Neuronal stem cell (in vitro differentiated cells): ENCODE measurements around the gene NFASC.

Experiments used
- DNase-seq: peaks from one replicate; pipeline ENCODE4 v3.0.0-alpha.2; 2013; ENCODE audit warnings: low spot score
- H2AFZ ChIP-seq: one replicate; pipeline ENCODE4 v1.6.1; 2013; ENCODE audit warnings: mild to moderate bottlenecking, low read length, inconsistent platforms
- H2AK5ac ChIP-seq: 2 replicates; pipeline ENCODE4 v1.6.1; 2013; ENCODE audit warnings: low read depth, mild to moderate bottlenecking, inconsistent platforms, low read length, moderate library complexity, mixed read lengths
- H2BK120ac ChIP-seq: 2 replicates; pipeline ENCODE4 v1.6.1; 2013; ENCODE audit warnings: low read depth, mild to moderate bottlenecking, inconsistent platforms, low read length, moderate library complexity, mixed read lengths
- H2BK12ac ChIP-seq: one replicate; pipeline ENCODE4 v1.6.1; 2013; ENCODE audit warnings: low read length, inconsistent platforms
- H2BK15ac ChIP-seq: 2 replicates; pipeline ENCODE4 v1.6.1; 2013; ENCODE audit warnings: mild to moderate bottlenecking, low read length, inconsistent platforms, mixed read lengths
- H2BK5ac ChIP-seq: one replicate; pipeline ENCODE4 v1.6.1; 2013; ENCODE audit warnings: inconsistent platforms, mild to moderate bottlenecking, low read length, moderate library complexity
- H3K14ac ChIP-seq: one replicate; pipeline ENCODE4 v1.6.1; 2013; ENCODE audit warnings: low read length, inconsistent platforms
- H3K18ac ChIP-seq: 2 replicates; pipeline ENCODE4 v1.6.1; 2013; ENCODE audit warnings: low read length, inconsistent platforms
- H3K23ac ChIP-seq: 2 replicates; pipeline ENCODE4 v1.6.1; 2013; ENCODE audit warnings: low read depth, mild to moderate bottlenecking, mixed read lengths, low read length, inconsistent platforms; ENCODE audit not compliant: poor library complexity
- H3K27ac ChIP-seq: replicated peaks from 3 replicates; pipeline ENCODE4 v1.5.1; 2013; ENCODE audit warnings: low read length, inconsistent platforms
- H3K27me3 ChIP-seq, 3 experiments: 2 replicates each; pipeline ENCODE4 v1.6.1; 2013; ENCODE audit warnings: low read length in 3 of 3, mild to moderate bottlenecking in 2 of 3, inconsistent platforms in 1 of 3, low read depth in 1 of 3, mixed read lengths in 1 of 3, moderate library complexity in 1 of 3; ENCODE audit not compliant: control insufficient read depth in 3 of 3, insufficient read depth in 3 of 3
- H3K36me3 ChIP-seq, 2 donors: replicated peaks in 1 of 2; 2 replicates each; pipeline ENCODE4 v1.6.1; 2013; ENCODE audit warnings: low read length in 2 of 2; ENCODE audit not compliant: control insufficient read depth in 2 of 2, insufficient read depth in 2 of 2
- H3K4ac ChIP-seq: 2 replicates; pipeline ENCODE4 v1.6.1; 2013; ENCODE audit warnings: inconsistent platforms, mild to moderate bottlenecking, low read length, moderate library complexity
- H3K4me1 ChIP-seq, 2 donors: 1 replicate in 1 of 2; 2 replicates in 1 of 2; pipeline ENCODE4 v1.6.1; 2013; ENCODE audit warnings: low read length in 2 of 2, low read depth in 1 of 2; ENCODE audit not compliant: control insufficient read depth in 2 of 2, insufficient read depth in 1 of 2
- H3K4me2 ChIP-seq: one replicate; pipeline ENCODE4 v1.6.1; 2013; ENCODE audit warnings: mild to moderate bottlenecking, low read length, inconsistent platforms; ENCODE audit not compliant: insufficient read depth, poor library complexity, severe bottlenecking
- H3K4me3 ChIP-seq, 2 donors: 2 replicates each; pipeline ENCODE4 v1.5.1; 2013; ENCODE audit warnings: low read length in 2 of 2, mild to moderate bottlenecking in 2 of 2, inconsistent platforms in 1 of 2, moderate library complexity in 1 of 2
- H3K79me1 ChIP-seq: one replicate; pipeline ENCODE4 v1.6.1; 2013; ENCODE audit warnings: low read depth, mild to moderate bottlenecking, inconsistent platforms, low read length, moderate library complexity
- H3K9ac ChIP-seq: one replicate; pipeline ENCODE4 v1.6.1; 2013; ENCODE audit warnings: mild to moderate bottlenecking, low read depth, low read length, inconsistent platforms; ENCODE audit not compliant: poor library complexity
- H3K9me3 ChIP-seq, 2 donors: replicated peaks in 1 of 2; 2 replicates each; pipeline versions ENCODE3 to v1.6.1; 2013; ENCODE audit warnings: low read length in 2 of 2, mild to moderate bottlenecking in 2 of 2, inconsistent platforms in 1 of 2, low read depth in 1 of 2, mixed read lengths in 1 of 2, moderate library complexity in 1 of 2; ENCODE audit not compliant: control insufficient read depth in 2 of 2, insufficient read depth in 1 of 2
- H4K8ac ChIP-seq: one replicate; pipeline ENCODE4 v1.6.1; 2013; ENCODE audit warnings: low read depth, mild to moderate bottlenecking, inconsistent platforms, low read length, moderate library complexity
- H4K91ac ChIP-seq: one replicate; pipeline ENCODE4 v1.6.1; 2013; ENCODE audit warnings: low read length, low read depth, mild to moderate bottlenecking, inconsistent platforms; ENCODE audit not compliant: poor library complexity
- WGBS, 2 donors: extraction: QIAGEN DNeasy Blood & Tissue Kit; methylation state at CpG; one replicate each; pipeline ENCODE4 v1.1.7; 2013; ENCODE audit warnings: missing lambda C conversion rate in 2 of 2, mixed read lengths in 1 of 2; ENCODE audit not compliant: insufficient read length in 2 of 2, insufficient replicate concordance in 1 of 2; ENCODE audit errors: extremely low coverage in 2 of 2; 5-methylcytosine and 5-hydroxymethylcytosine counted together

NFASC gene

DNA sequence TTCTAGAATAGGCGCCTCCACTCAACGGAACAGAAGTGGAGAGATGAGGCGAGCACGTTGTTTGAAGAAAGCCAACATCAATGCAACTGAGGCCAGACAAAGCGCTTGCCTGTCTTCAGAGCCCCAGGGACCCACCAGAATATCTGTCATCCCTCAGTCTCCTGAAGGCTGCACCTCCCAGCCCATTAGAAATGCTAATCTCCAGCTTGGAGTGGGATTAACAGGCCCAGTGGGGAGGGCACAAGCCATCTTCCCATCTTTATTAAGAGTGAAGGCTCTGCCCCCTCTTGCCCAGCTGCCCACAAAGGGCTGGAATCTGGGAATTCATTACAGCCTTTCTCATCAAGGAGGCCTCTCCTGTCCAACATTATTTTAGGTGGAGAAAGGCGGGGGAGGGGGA lies 155.5 kb downstream of the NFASC start:
- no peak overlapping the region for H2AK5ac ChIP-seq
- H3K14ac ChIP-seq = no peak overlapping the region
- H2AFZ ChIP-seq = no peak overlapping the region
- H3K9me3 ChIP-seq = peaks cover 0 to 2% of the 10 kb centered on the region in 2 donors
- DNase-seq = no peak
- no peak overlapping the region for H2BK5ac ChIP-seq
- H3K4me1 ChIP-seq = peaks cover 5 to 32% of the 10 kb centered on the region in 2 donors
- WGBS, 2 donors = no CpG with 5 or more reads among the region's 6 CpGs
- H2BK15ac ChIP-seq = no peak overlapping the region
- no peak overlapping the region for H2BK120ac ChIP-seq
- no peak overlapping the region for H3K23ac ChIP-seq
- no peak overlapping the region for H3K4me2 ChIP-seq
- no peak overlapping the region for H4K91ac ChIP-seq
- no peak overlapping the region for H3K4me3 ChIP-seq
- no peak overlapping the region for H3K4ac ChIP-seq
- H3K27ac ChIP-seq = no peak overlapping the region
- H2BK12ac ChIP-seq = no peak overlapping the region
- peaks cover 0 to 76% (median 0%) of the 10 kb centered on the region in 3 experiments for H3K27me3 ChIP-seq
- no peaks in the 10 kb centered on the region for H3K36me3 ChIP-seq
- no peak overlapping the region for H4K8ac ChIP-seq
- peaks cover 2% of the 10 kb centered on the region for H3K79me1 ChIP-seq
- no peak overlapping the region for H3K9ac ChIP-seq
- no peak overlapping the region for H3K18ac ChIP-seq

DNA sequence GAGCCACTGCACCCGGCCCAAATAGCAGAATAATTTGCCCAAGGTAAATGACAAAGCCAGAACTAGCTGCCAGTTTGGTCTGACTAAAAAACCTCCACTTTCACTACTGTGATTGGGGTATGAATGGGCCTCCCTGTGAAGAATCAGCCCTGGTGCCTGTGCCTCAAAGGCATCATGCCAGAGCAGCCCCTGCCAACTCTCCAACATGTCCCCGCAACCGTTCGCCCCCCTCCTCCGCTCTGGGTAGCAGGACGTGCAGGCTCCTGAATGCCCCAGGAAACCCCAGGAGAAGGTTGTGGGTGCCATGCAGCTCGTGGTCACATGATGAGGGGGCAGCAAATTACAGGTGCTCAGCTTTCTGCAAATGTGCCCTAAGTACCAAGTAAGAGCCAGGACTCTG lies 157.7 kb downstream of the NFASC start:
- no peak overlapping the region for H3K27ac ChIP-seq
- peak overlapping the region; percentile 72 for H2BK15ac ChIP-seq
- H3K9ac ChIP-seq = no peak overlapping the region
- peak overlapping the region; percentile 61 for H2BK12ac ChIP-seq
- no peak overlapping the region for H3K4me2 ChIP-seq
- H2AFZ ChIP-seq = no peak overlapping the region
- no peak overlapping the region for H3K23ac ChIP-seq
- WGBS, 2 donors = no CpG with 5 or more reads among the region's 7 CpGs
- peak overlapping the region; percentile 61 for H3K18ac ChIP-seq
- peaks cover 2% of the 10 kb centered on the region for H3K79me1 ChIP-seq
- no peak overlapping the region for H4K8ac ChIP-seq
- no peak overlapping the region for H2BK120ac ChIP-seq
- no peak overlapping the region for H3K4ac ChIP-seq
- no peak overlapping the region for H2AK5ac ChIP-seq
- H3K4me1 ChIP-seq = peaks cover 6 to 34% of the 10 kb centered on the region in 2 donors
- DNase-seq = no peak
- H3K36me3 ChIP-seq = no peaks in the 10 kb centered on the region
- H3K14ac ChIP-seq = no peak overlapping the region
- H2BK5ac ChIP-seq = no peak overlapping the region
- no peak overlapping the region for H3K4me3 ChIP-seq
- H4K91ac ChIP-seq = peak overlapping the region; percentile 2
- H3K9me3 ChIP-seq = peaks cover 0 to 2% of the 10 kb centered on the region in 2 donors
- H3K27me3 ChIP-seq = peaks cover 0 to 71% (median 2%) of the 10 kb centered on the region in 3 experiments

- Histone ChIP-seq H3K9ac (no peak overlapping the region), H4K91ac (peak overlapping the region; percentile 16), H3K27me3 (peaks cover 0 to 72% (median 2%) of the 10 kb centered on the region in 3 experiments), H3K4me1 (peaks cover 6 to 34% of the 10 kb centered on the region in 2 donors), H3K36me3 (no peaks in the 10 kb centered on the region), H3K18ac (peak overlapping the region; percentile 73), H3K14ac (no peak overlapping the region), H3K4ac (no peak overlapping the region), H2AFZ (no peak overlapping the region), H3K4me2 (no peak overlapping the region), H2AK5ac (peak overlapping the region; percentile 43), H3K79me1 (peaks cover 2% of the 10 kb centered on the region), H3K4me3 (no peak overlapping the region), H2BK120ac (no peak overlapping the region), H2BK12ac (no peak overlapping the region), H3K9me3 (peaks cover 0 to 2% of the 10 kb centered on the region in 2 donors), H3K23ac (no peak overlapping the region), H3K27ac (no peak overlapping the region), H2BK15ac (no peak overlapping the region), H4K8ac (no peak overlapping the region), H2BK5ac (no peak overlapping the region)
- WGBS, 2 donors = no CpG with 5 or more reads among the region's 4 CpGs
- no peak for DNase-seq
These were observed 158.3 kb downstream of the NFASC start for GRCh38 chr1:205028924-205029323.

DNA sequence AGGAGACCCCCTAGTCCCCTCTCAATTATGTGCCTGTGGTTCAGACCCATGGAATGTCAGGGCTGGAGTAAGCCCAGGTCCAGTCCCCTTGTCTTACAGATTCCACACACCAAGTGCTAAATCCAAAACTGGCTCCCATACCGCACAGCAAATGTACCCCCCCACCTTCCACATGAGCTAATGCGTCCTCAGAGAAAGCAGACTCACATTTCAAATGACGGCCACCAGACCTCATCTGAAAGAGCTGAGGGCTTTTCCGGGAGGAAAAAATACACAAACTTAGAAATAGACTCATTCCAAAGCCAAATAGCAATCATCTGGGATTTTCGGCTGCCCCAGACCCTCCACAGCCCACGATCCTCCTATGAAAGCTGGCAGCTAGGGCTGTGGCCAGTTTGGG lies 159.6 kb downstream of the NFASC start:
- Histone ChIP-seq H3K27ac (no peak overlapping the region), H4K8ac (no peak overlapping the region)
- no CpG with 5 or more reads among the region's 6 CpGs for WGBS, 2 donors

More for the DNA sequence above, 159.6 kb downstream of the NFASC start:
- DNase-seq = no peak
- no peak overlapping the region for H3K4me3 ChIP-seq
- peak overlapping the region; percentile 72 for H3K18ac ChIP-seq
- no peak overlapping the region for H2BK5ac ChIP-seq
- peaks cover under 1% of the 10 kb centered on the region for H3K79me1 ChIP-seq
- no peak overlapping the region for H2AFZ ChIP-seq
- H3K9ac ChIP-seq = no peak overlapping the region
- peaks cover 0 to 68% (median 2%) of the 10 kb centered on the region in 3 experiments for H3K27me3 ChIP-seq
- H3K4me1 ChIP-seq = peaks cover 6 to 31% of the 10 kb centered on the region in 2 donors
- H4K91ac ChIP-seq = no peak overlapping the region
- no peak overlapping the region for H3K14ac ChIP-seq
- H3K23ac ChIP-seq = no peak overlapping the region
- H2BK15ac ChIP-seq = no peak overlapping the region
- H2BK12ac ChIP-seq = no peak overlapping the region
- no peak overlapping the region for H3K4me2 ChIP-seq
- H2AK5ac ChIP-seq = peak overlapping the region; percentile 35
- no peak overlapping the region for H2BK120ac ChIP-seq
- H3K4ac ChIP-seq = no peak overlapping the region
- no peaks in the 10 kb centered on the region for H3K36me3 ChIP-seq
- H3K9me3 ChIP-seq = peaks cover 0 to 1% of the 10 kb centered on the region in 2 donors
